GM21390 (cell line): ENCODE results near the gene IL1R2.

ENCODE experiments used
- ATAC-seq: cut with Tn5 transposase; IDR thresholded peaks from one replicate; pipeline ENCODE4 v1.9.1; 2021; ENCODE audit not compliant: unreplicated experiment

The IL1R2 gene

GRCh38 chr2:102076512-102076911, 84.8 kb downstream of the IL1R2 start:
- no peak for ATAC-seq
